GM18858 (cell line): ENCODE measurements around the gene TNIP1.

Experiments
- ATAC-seq: cut with Tn5 transposase; IDR thresholded peaks from one replicate; pipeline ENCODE4 v1.9.1; 2021; ENCODE audit not compliant: unreplicated experiment

TNIP1 gene

DNA sequence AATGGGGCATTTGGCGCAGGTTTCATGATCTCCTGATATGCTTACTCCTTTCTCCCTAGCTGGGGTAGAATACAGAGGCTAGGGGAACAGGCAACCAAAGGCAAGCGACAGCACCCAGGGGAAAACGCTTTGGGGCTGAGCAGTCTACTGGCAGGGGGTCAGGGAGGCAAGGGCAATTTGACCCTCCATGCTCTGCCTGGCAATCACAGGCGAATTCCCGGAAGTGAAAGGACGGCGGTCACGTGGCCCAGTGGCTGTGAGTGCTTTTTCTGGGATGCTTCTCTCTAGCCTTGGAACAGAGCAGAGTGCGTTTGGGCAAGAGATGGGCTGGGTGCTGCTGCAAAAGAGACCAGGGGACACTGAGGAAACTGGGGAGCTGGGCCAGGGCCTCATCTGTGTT, 54.7 kb downstream of the TNIP1 start:
- no peak for ATAC-seq

DNA sequence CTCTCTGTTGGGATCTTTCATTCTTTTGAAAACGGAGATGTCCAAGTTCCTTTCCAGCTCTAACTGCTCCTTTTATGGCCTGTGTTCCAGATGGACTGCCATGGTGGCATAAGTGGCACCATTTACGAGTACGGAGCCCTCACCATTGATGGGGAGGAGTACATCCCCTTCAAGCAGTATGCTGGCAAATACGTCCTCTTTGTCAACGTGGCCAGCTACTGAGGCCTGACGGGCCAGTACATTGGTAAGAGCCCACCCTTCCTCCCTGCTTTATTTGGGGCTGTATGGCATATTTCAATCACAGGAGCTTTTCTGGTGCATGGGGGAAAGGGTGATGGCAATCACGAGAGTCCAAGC, 55.6 kb downstream of the TNIP1 start:
- no peak for ATAC-seq

DNA sequence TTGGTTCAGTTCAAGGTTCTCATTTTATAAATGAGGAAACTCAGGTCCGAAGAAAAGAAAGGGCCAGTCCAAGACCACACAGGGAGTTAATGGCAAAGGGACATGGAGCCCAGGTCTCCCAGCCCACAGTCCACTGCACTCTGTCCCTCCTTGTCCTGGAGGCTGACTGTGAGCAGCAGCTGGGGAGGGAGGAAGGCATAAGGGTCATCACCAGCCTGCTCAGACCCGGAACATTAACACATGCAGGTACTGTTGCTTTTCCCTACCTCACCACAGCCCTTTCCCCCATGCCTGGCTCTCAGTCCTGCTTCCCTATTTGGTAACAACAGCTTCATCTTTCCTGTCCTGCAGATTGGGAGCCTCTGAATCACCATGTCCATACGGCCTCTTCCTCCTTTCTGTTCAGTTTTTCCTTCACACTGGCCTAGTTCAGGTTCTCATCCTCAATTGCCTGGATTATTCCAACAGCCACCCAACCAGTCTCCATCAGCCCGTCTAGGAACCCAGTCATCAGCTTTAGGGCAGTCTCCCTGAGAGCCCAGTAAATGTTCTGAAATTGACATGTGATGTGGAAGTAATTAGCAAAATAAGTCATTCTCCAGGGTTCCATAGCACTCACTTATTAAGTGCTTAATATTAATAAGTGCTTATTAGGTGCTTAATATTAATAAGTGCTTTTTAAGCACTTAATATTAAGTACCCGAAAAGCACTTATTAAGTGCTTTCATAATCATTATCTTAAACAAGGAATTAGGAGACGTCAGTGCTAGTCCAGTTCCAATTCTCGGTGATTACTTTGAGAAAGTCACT, 56.2 kb downstream of the TNIP1 start:
- ATAC-seq: no peak

DNA sequence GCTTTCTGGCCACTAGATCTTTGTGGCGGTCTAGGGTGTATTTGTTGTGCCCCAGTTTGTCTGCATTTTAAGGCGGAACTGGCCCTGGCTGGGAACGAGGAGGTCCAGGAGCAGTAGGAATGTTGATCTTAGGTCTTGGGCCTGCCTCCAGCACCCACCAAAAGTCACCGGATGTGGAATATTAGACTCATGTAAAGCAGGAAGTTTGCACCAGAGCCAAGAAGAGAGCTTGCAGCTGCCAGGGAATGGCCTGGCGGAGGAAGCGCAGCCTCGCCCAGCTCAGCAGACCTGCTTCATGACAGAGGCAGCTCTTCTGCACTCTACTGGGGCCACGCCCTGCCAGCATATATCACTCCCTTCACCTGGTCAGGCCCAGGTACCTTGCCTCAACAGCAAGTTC, 57.2 kb downstream of the TNIP1 start:
- ATAC-seq: no peak

DNA sequence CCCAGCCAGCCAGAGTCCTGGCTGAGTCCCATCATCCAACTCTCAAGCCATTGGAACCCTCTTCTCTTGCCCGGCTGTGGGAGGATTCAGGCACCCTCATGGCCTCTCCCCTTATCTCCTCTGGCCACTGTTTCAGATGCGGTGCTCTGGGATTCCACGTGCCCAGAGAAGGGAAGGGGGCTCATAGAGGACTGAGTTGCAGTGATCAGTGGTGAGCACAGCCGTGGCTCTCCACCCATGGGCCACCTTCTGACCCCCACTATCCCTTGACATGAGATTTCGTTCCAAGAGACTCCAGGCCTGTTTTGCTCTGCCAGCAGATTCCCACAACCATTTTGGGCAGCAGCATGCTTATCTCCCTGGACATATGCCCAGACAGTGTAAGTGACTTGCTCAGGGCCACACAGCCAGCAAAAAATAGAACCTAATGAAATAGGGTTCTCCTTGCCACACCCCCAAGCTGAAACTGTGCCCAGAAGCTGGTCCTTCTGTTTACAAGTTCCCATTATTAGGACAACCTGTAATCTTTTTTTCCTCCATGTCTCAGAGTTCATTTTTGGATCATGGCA, 57.7 kb downstream of the TNIP1 start:
- no peak for ATAC-seq

DNA sequence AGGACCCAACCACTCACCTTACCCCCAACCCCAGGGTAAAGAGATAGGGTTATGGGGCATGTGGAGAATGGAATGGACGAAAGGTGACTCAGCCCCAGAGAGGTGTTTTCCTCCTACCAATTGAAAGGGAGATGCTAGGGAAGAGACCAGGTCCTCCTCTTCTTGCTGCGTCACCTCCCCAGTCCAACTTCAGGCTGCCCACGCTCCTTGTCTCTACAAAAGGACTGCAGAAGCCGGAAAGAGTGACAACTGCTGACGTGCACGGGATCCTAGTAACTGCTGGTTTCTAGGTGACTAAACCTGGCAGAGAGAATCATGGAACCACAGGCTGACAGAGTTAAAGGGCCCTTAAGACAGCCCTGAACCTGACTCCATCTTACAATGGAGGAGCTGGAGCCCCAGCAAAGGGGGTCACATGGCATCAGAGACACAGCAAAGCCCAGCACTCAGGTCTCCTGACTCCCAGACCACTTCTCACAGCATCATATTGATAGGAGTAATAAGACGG, 58.3 kb downstream of the TNIP1 start:
- no peak for ATAC-seq

DNA sequence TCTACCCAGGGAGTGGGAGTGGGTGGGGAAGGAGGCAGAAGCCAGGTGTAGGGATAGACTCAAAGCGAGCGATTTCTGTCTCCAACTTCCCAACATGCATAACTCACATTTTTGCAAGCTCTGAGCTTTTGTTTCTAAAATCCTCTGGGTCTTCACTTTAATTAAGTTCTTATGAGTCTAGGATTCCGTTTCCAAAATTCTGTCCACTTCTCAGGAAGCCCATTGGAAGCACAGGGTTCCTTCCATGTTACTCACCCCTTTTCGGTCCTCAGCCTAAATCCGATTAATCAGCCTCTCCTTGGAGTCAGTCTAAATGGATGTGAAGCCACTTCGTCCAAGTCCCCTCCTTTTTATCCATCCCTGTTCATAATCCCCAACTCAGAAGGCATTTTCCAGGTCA, 59.1 kb downstream of the TNIP1 start:
- no peak for ATAC-seq

DNA sequence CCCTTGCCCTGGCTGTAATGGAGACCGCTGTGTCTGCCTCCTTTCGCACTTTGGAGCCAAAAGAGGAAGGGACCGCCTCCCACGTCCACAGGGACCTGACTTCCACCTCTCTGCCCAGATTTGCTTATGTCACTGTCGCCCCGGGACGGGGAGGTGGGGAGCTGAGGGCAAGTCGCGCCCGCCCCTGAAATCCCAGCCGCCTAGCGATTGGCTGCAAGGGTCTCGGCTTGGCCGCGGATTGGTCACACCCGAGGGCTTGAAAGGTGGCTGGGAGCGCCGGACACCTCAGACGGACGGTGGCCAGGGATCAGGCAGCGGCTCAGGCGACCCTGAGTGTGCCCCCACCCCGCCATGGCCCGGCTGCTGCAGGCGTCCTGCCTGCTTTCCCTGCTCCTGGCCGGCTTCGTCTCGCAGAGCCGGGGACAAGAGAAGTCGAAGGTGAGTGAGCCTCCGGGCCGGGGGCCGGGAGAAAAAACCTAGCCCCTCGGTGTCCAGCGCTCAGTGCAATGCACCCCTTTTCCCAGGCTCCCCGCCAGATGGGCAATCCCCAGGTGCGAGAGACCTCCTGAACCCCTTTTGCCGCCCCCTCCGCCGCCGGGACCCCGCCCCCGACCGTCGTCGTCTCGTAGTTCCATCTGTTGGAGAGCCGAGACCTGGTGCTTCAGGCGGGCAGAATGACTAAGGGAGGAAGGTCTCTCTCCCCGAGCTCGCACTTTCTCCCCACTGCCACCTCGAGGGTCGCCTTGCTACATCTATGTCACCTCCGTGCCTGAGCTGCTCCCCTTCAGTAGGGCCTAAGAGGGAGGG, 60.3 kb downstream of the TNIP1 start, which contains the start of gene GPX3:
GPX3 (plus strand) TSS at position 288 of the 807 bp plus-strand sequence; CDS start at position 352, 64 bp downstream.
- ATAC-seq: peak; percentile 64

DNA sequence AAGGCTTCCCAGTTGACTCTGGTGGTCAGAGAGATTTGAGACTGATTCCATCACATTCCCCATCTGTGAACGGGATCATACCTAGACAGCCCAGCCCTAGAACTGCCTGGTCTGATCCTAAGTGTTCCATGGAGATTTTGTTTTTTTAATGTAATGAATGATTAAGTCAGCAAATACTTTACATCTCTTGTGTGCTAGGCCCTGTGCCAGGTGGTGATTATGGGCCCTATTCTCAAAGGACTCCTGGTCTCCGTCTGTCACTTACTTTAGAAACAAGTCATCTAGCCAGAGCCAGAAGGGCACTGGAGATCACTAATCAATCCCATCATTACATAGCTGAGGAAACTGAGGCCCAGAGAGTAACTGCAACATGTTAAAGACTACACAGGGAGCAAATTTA, 61.5 kb downstream of the TNIP1 start:
- no peak for ATAC-seq

DNA sequence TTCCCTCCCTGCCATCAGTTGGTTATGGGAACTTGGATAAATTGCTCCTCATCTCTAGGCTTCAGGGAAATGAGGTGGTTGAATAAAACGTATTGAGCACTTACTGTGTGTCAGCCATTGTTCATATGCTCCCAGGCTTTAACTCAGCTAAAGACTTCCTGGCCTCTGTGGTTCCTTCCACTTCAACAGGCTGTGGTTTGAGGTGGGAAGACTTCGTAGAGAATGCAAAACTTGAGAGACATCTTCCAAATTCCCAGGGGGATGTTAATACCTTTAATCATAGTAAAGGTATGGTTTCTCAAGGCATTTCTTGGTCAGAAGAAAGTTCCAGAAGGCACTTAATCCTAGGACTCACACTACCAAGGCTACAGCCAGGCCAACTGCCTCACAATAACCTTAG, 62.0 kb downstream of the TNIP1 start:
- ATAC-seq: no peak

DNA sequence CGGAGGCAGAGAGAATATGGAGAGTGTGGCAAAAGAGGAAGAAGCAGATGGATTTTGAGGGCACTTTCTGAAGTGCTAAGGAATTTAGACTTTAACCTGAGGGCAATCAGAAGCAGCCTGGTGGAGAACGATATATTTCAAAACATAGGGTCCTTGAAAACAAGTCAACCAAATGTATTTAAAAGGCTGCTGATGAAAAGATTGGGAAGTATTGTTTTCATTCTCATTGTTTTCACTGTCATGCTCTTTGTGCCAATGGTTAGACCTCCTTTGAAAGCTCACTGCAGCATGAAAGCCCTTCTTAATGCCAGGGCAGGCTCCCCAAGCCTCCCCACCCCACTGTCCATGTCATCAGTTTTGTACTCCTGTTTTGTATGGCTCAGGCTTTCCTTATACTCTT, 62.9 kb downstream of the TNIP1 start:
- ATAC-seq: no peak

DNA sequence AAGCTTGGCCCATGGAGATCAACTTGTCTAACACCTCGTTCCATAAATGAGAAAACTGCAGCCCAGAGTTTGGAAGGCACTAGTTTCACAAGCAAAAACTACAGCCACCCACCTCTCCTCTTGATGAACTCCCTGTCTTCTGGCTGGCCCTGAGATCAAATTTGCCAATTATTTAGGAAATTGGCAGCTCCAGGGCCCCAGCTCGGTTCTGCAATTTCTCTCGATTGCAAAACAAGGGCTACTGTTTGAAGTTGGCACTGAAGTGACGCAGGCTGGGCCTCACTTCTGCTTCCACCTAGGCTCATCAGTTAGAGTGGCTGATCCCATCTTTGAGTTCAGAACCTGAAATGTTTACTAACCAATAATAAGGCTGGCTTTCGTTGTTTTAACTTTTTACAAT, 64.1 kb downstream of the TNIP1 start:
- ATAC-seq: no peak

DNA sequence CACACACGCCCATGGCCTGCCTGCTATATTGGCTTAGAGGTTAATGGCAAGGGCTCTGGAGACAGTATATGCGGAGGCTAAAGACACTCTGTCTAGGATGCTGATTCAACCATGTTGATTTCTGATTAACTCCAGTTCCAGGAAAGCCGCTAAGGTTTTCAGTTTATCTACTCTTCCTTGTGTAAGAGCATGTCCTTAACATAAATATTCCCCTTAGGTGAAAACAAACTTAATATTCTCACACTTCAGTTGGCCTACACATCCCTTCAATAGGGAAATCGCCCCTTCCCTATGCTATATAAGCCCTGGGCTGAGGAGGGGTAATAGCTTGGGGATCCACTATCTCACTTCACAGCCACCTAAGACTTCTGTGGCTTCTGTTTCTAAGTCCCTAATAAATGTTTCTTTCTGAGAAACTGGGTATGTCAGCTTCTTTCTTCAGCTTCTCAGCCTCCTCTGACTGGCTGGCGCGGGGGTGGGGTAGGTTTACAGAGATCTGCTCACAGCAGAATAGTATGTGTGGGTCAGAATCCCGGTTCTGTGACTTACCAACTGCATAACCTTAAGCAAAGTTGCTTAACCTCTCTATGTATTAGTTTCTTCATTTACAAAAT, 64.8 kb downstream of the TNIP1 start:
- no peak for ATAC-seq

DNA sequence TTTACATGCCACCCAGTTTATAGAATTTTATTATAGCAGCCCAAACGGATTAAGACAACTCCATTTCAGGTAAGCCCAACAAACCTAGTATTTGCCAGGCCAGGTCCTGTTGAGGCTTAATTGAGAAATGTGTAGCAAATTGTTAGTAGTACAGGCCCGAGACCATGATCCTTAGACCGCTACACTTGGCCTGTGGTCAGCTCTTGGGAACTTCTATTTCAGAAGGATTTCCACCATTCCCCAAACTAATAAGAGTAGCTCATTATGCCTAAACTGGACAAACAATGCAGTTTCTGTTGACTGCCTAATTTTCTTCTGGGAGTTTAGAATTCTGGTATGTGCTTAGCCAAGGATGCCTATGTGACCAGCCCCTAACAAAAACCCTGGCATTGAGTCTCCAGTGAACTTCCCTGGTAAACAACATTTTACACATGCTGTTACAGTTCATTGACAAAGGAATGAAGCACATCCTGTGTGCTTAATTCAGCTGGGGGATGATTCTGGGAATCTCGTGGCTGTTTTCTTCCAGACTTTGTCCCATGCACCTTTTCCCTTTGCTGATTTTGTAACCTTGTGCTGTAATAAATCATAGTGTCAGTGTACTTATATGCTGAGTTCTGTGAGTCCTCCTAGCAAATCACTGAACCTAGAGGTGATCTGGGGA, 66.0 kb downstream of the TNIP1 start:
- ATAC-seq: no peak

DNA sequence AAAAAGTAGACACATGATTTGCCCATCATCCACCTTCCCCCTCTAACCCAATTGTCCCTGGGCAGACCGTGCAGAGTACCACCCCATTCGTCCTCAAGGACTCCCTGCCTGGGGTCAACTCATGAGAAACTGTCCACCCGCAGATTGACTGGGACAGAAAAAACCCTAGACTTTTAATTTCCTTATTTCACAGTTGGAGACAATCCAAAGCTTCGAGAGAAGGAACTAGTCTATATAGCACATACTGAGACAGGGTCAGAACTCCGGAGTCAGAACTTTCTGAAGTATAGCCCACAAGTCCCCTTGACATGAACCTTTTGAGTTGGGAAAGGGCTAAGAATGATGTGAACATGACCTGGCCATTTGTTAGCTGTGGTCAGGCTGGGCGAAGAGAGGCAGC, 68.0 kb downstream of the TNIP1 start:
- ATAC-seq: no peak

DNA sequence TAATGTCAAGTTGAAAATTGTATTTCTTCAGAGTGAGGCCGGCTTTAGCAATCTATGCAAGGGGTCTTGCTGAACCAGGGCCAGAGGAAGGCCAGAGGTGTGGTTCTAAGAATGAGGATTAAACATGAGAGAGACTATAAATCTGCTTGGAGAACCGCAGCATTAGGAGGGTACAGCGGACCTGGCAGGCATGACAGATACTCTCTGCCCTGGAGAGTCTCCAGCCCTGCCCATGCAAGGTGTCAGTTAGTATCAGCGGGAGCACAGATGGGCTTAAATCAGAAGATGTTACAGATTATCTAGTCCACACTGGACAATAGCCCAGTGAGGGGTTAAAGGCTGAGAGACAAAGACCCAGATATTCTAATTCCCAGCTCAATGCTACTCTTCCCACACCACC, 71.9 kb downstream of the TNIP1 start:
- ATAC-seq: no peak

DNA sequence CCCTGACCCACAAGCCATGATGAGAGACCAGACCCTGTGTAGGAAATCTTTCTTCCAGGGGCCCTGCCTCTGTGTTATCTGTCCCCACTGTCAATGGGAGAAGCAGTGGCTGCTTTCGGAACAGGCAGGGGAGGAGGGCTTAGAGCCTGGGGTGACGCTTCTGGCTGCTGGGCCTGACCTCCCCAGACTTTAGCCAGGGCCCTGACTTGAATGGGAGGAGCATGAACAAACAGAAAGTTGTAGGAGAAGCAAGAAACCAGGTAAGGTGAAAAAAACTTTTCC, 72.7 kb downstream of the TNIP1 start:
- no peak for ATAC-seq

DNA sequence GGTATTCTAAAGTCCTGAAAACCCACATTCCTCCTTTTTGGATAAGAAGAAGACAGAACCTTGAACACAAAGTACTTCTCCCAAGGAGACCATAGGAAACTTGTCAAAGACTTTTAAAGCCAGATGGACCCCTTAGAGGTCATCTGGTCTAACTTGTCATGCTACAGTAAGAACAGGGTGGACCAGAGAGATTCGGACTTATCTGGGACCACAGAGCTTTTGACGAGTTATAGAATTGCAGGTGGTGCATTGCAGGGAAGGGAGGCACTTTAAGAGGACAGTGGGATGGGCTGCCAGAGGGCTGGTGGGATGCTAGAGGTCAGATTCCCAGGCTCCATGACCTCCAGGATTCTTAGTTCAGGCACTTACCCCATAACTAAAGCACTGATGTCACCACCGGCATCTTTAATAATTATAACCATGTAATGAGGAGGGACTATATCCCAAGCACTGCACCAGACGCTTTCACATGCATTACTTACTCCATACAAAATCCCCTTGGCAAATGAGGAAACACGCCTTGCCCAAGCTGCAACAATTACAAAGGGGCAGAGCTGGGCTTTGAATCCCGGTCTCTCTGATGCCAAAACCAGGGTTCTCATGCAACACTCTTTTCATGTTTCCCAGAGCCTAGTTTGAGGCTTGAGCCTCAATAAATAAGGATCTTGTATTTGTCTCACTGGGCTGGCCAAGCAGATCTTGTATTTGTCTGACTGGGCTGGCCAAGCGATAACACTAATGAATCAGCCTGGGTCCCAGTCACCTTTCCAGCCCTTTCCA, 73.2 kb downstream of the TNIP1 start:
- no peak for ATAC-seq

DNA sequence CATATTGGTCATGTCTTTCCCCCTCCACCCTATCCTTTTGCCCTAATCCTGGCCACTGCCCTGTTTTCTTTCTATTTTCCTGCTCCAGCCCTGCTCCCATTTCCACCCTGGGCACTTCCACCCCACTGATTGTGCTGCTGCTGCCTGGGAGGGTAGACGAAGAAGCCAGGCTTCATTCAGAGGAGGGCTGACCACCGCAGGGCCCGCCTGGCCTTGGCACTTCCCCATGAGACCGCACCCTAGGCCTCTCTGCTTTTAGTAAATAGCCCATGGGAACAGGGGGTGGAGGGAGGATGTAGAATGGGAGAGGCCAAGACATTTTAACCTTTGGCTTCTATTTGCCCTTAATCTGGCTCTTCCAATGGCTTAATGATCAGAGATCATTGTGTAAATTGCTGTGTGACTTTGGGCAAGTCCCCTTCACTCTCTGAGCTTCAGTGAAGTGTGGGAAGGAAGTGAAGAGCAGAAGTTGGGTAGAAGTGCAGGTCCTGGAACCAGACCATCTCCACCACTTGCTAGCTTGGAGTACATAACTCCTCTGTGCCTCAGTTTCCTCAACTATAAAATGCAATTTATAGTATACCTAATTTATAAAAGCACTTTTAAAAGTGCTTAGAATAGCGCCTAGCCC, 74.0 kb downstream of the TNIP1 start:
- ATAC-seq: no peak
